Trophoblast cell (in vitro differentiated cells and primary cell): Measurements from ENCODE around the gene CYB5B.

Experiments used
- DNase-seq, 2 donors: peaks; one replicate each; pipeline ENCODE4 v3.0.0-alpha.2; 2016
- H2AFZ ChIP-seq: 2 replicates; pipeline ENCODE4 v1.6.1; 2013; ENCODE audit warnings: low read length, moderate library complexity, mild to moderate bottlenecking; ENCODE audit not compliant: insufficient read depth, poor library complexity
- H2AK5ac ChIP-seq: 2 replicates; pipeline ENCODE4 v1.6.1; 2013; ENCODE audit warnings: mild to moderate bottlenecking, low read length
- H2BK120ac ChIP-seq: 2 replicates; pipeline ENCODE4 v1.6.1; 2013; ENCODE audit warnings: low read length, mild to moderate bottlenecking, moderate library complexity; ENCODE audit not compliant: insufficient read depth, poor library complexity
- H2BK12ac ChIP-seq: 2 replicates; pipeline ENCODE4 v1.6.1; 2013; ENCODE audit warnings: mild to moderate bottlenecking, low read length, moderate library complexity
- H2BK5ac ChIP-seq: 2 replicates; pipeline ENCODE4 v1.6.1; 2013; ENCODE audit warnings: low read length, low read depth, moderate library complexity, mild to moderate bottlenecking; ENCODE audit not compliant: poor library complexity
- H3K14ac ChIP-seq: 2 replicates; pipeline ENCODE4 v1.6.1; 2013; ENCODE audit warnings: mild to moderate bottlenecking, low read length
- H3K18ac ChIP-seq: 2 replicates; pipeline ENCODE4 v1.6.1; 2013; ENCODE audit warnings: mild to moderate bottlenecking, low read length
- H3K23ac ChIP-seq: 2 replicates; pipeline ENCODE4 v1.6.1; 2013; ENCODE audit warnings: low read length
- H3K27ac ChIP-seq: 2 replicates; pipeline ENCODE4 v1.5.1; 2013; ENCODE audit warnings: low read depth, mild to moderate bottlenecking, inconsistent platforms, low read length, moderate library complexity
- H3K27me3 ChIP-seq: 2 replicates; pipeline ENCODE4 v1.6.1; 2013; ENCODE audit warnings: inconsistent platforms, mild to moderate bottlenecking, low read length, moderate library complexity; ENCODE audit not compliant: insufficient read depth
- H3K36me3 ChIP-seq, 2 experiments: 1 replicate in 1 of 2; 2 replicates in 1 of 2; pipeline ENCODE4 v1.6.1; 2013; ENCODE audit warnings: low read length in 2 of 2, mild to moderate bottlenecking in 2 of 2, moderate library complexity in 1 of 2; ENCODE audit not compliant: insufficient read depth in 2 of 2, control insufficient read depth in 1 of 2
- H3K4ac ChIP-seq: 2 replicates; pipeline ENCODE4 v1.6.1; 2013; ENCODE audit warnings: low read depth, mild to moderate bottlenecking, low read length, moderate library complexity
- H3K4me1 ChIP-seq, 2 experiments: 1 replicate in 1 of 2; 2 replicates in 1 of 2; pipeline ENCODE4 v1.6.1; 2013; ENCODE audit warnings: low read length in 2 of 2, mild to moderate bottlenecking in 2 of 2, moderate library complexity in 1 of 2; ENCODE audit not compliant: insufficient read depth in 2 of 2, control insufficient read depth in 1 of 2
- H3K4me2 ChIP-seq: 2 replicates; pipeline ENCODE4 v1.6.1; 2013; ENCODE audit warnings: inconsistent platforms, mild to moderate bottlenecking, low read length, moderate library complexity
- H3K4me3 ChIP-seq: 2 replicates; pipeline ENCODE4 v1.5.1; 2013; ENCODE audit warnings: mild to moderate bottlenecking, low read depth, low read length, inconsistent platforms
- H3K79me1 ChIP-seq: one replicate; pipeline ENCODE4 v1.6.1; 2013; ENCODE audit warnings: low read length
- H3K79me2 ChIP-seq: 2 replicates; pipeline ENCODE4 v1.6.1; 2013; ENCODE audit warnings: low read length, mild to moderate bottlenecking; ENCODE audit not compliant: control insufficient read depth, insufficient read depth, poor library complexity
- H3K9ac ChIP-seq: 2 replicates; pipeline ENCODE4 v1.6.1; 2013; ENCODE audit warnings: mild to moderate bottlenecking, low read length
- H3K9me3 ChIP-seq: 2 replicates; pipeline ENCODE4 v1.6.1; 2013; ENCODE audit warnings: low read depth, mild to moderate bottlenecking, control low read depth, inconsistent platforms, low read length; ENCODE audit not compliant: insufficient read depth
- H4K12ac ChIP-seq: 2 replicates; pipeline ENCODE4 v1.6.1; 2013; ENCODE audit warnings: low read depth, mild to moderate bottlenecking, low read length, moderate library complexity
- H4K8ac ChIP-seq: 2 replicates; pipeline ENCODE4 v1.6.1; 2013; ENCODE audit warnings: low read depth, mild to moderate bottlenecking, low read length, moderate library complexity
- H4K91ac ChIP-seq: one replicate; pipeline ENCODE4 v1.6.1; 2013; ENCODE audit warnings: low read depth, mild to moderate bottlenecking, low read length, moderate library complexity
- WGBS: extraction: QIAGEN DNeasy Blood & Tissue Kit; methylation state at CpG from one replicate; pipeline ENCODE4 v1.1.7; 2013; ENCODE audit warnings: missing lambda C conversion rate; ENCODE audit not compliant: insufficient read length, insufficient coverage; ENCODE audit errors: extremely low coverage; 5-methylcytosine and 5-hydroxymethylcytosine counted together

CYB5B gene

GRCh38 chr16:69503244-69503643, 78.8 kb downstream of the CYB5B start:
- no peaks in the 10 kb centered on the region for H3K27me3 ChIP-seq

DNA sequence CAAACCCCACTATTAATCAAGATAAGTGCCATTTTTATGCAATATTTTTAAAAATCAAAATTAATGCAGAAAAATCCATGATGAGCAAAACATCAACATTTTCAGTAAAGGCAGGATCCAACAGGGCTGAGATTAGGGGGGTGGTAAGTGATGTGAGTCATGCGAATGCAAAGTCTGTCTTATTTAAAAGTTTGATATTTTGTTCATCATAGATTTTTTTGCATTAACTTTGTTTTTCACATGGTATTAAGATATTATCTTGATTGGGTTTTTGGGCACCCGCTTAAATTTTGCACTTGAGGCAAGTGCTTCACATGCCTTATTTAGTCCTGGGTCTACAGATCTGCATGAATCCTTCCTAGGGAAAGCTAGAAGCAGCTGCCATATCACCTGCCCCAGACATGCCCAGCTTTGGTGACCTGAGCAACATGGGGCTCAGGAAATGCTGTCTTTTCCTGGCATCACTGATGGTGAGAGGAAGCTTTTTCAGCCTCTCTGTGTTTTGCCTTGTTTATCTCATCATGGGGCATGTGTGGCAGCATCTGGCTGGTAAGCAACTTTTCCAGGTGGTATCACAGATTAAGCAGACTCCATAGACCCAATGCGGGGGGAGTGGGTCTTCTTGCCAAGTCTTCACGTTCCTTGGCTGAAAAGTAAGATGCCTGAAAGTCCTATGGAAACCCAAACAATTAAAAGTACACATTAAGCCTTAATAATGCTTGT, 83.8 kb downstream of the CYB5B start:
- H3K4ac ChIP-seq: no peak overlapping the region
- peaks cover under 1% of the 10 kb centered on the region in 2 experiments for H3K4me1 ChIP-seq
- no peak overlapping the region for H3K14ac ChIP-seq
- no peaks in the 10 kb centered on the region for H3K27me3 ChIP-seq
- WGBS: no CpG with 5 or more reads among the region's 4 CpGs
- no peak overlapping the region for H4K8ac ChIP-seq
- no peaks in the 10 kb centered on the region for H3K79me2 ChIP-seq
- H2BK120ac ChIP-seq: no peak overlapping the region
- H3K18ac ChIP-seq: no peak overlapping the region
- no peak overlapping the region for H2AK5ac ChIP-seq
- no peak overlapping the region for H3K27ac ChIP-seq
- H3K4me2 ChIP-seq: no peak overlapping the region
- H2AFZ ChIP-seq: no peak overlapping the region
- no peak overlapping the region for H3K9ac ChIP-seq
- no peak overlapping the region for H4K12ac ChIP-seq
- H4K91ac ChIP-seq: no peak overlapping the region
- H3K4me3 ChIP-seq: no peak overlapping the region
- H3K9me3 ChIP-seq: no peaks in the 10 kb centered on the region
- no peak overlapping the region for H3K23ac ChIP-seq
- no peaks in the 10 kb centered on the region for H3K79me1 ChIP-seq
- no peak for DNase-seq
- no peak overlapping the region for H2BK5ac ChIP-seq
- H2BK12ac ChIP-seq: no peak overlapping the region
- H3K36me3 ChIP-seq: no peaks in the 10 kb centered on the region

More at GRCh38 chr16:69503244-69503643, 78.8 kb downstream of the CYB5B start:
- no peak overlapping the region for H3K4me3 ChIP-seq
- H3K9me3 ChIP-seq: no peaks in the 10 kb centered on the region
- H2BK12ac ChIP-seq: no peak overlapping the region
- no peak overlapping the region for H4K12ac ChIP-seq
- H3K36me3 ChIP-seq: no peaks in the 10 kb centered on the region
- H3K14ac ChIP-seq: no peak overlapping the region
- H2AK5ac ChIP-seq: no peak overlapping the region
- H4K91ac ChIP-seq: no peak overlapping the region
- H3K23ac ChIP-seq: no peak overlapping the region
- H2BK120ac ChIP-seq: no peak overlapping the region
- H3K18ac ChIP-seq: no peak overlapping the region
- no peak for DNase-seq
- no peak overlapping the region for H3K4ac ChIP-seq
- H3K79me1 ChIP-seq: no peaks in the 10 kb centered on the region
- H3K9ac ChIP-seq: no peak overlapping the region
- no peak overlapping the region for H4K8ac ChIP-seq
- WGBS: no CpG with 5 or more reads among the region's 4 CpGs
- no peak overlapping the region for H2BK5ac ChIP-seq
- H3K4me1 ChIP-seq: no peaks in the 10 kb centered on the region
- H3K79me2 ChIP-seq: no peaks in the 10 kb centered on the region
- no peak overlapping the region for H3K27ac ChIP-seq
- no peak overlapping the region for H3K4me2 ChIP-seq
- no peak overlapping the region for H2AFZ ChIP-seq

DNA sequence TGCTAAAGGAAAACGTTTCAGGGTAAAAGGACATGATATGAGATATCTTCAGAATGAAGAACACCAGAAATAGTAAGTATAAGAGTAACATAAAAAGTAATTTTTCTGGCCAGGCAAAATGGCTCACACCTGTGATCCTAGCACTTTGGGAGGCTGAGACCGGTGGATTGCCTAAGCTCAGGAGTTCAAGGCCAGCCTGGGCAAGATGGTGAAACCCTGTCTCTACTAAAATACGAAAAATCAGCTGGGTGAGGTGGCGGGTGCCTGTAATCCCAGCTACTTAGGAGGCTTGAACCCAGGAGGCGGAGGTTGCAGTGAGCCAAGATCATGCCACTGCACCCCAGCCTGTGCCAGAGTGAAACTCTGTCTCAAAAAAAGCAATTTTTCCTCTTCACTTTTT, 84.7 kb downstream of the CYB5B start:
- no peak overlapping the region for H3K9ac ChIP-seq
- no peak overlapping the region for H3K23ac ChIP-seq
- no peak overlapping the region for H3K14ac ChIP-seq
- H3K18ac ChIP-seq: no peak overlapping the region
- H2BK5ac ChIP-seq: no peak overlapping the region
- no peaks in the 10 kb centered on the region for H3K36me3 ChIP-seq
- no peak overlapping the region for H4K91ac ChIP-seq
- DNase-seq: no peak
- H2AFZ ChIP-seq: no peak overlapping the region
- no peak overlapping the region for H3K27ac ChIP-seq
- H2BK120ac ChIP-seq: no peak overlapping the region
- no peak overlapping the region for H4K8ac ChIP-seq
- no peak overlapping the region for H3K4ac ChIP-seq
- no peaks in the 10 kb centered on the region for H3K79me2 ChIP-seq
- H3K27me3 ChIP-seq: no peaks in the 10 kb centered on the region
- peaks cover 7 to 8% of the 10 kb centered on the region in 2 experiments for H3K4me1 ChIP-seq
- H2AK5ac ChIP-seq: no peak overlapping the region
- no peaks in the 10 kb centered on the region for H3K9me3 ChIP-seq
- no peak overlapping the region for H2BK12ac ChIP-seq
- H3K79me1 ChIP-seq: no peaks in the 10 kb centered on the region
- no peak overlapping the region for H3K4me3 ChIP-seq
- WGBS: no CpG with 5 or more reads among the region's 5 CpGs
- no peak overlapping the region for H3K4me2 ChIP-seq
- H4K12ac ChIP-seq: no peak overlapping the region

- Histone ChIP-seq H3K18ac (no peak overlapping the region), H2BK12ac (no peak overlapping the region), H3K79me2 (no peaks in the 10 kb centered on the region), H3K9me3 (no peaks in the 10 kb centered on the region), H4K12ac (no peak overlapping the region), H2AFZ (no peak overlapping the region), H3K14ac (no peak overlapping the region), H2BK5ac (no peak overlapping the region), H2AK5ac (no peak overlapping the region), H3K4me3 (no peak overlapping the region), H4K91ac (no peak overlapping the region), H3K27me3 (no peaks in the 10 kb centered on the region), H3K4me1 (peaks cover 7 to 8% of the 10 kb centered on the region in 2 experiments), H3K4ac (no peak overlapping the region), H3K9ac (no peak overlapping the region), H3K27ac (no peak overlapping the region), H3K4me2 (no peak overlapping the region), H3K36me3 (no peaks in the 10 kb centered on the region), H3K23ac (no peak overlapping the region), H3K79me1 (no peaks in the 10 kb centered on the region), H2BK120ac (no peak overlapping the region), H4K8ac (no peak overlapping the region)
- no CpG with 5 or more reads among the region's 4 CpGs for whole genome bisulfite sequencing
- DNase-seq: peak in 1 of 2 donors; percentile 33
These were observed 87.2 kb downstream of the CYB5B start for GRCh38 chr16:69511651-69512050.
